OCI-LY1 (cell line): Measurements from ENCODE around the gene LGSN.

ENCODE experiments used
- EZH2 ChIP-seq: fragments of 200-600 bp; sonication (generic), shearing (Covaris generic); IDR thresholded peaks from 2 replicates; pipeline ENCODE4 v1.8.0; 2017; ENCODE audit warnings: borderline replicate concordance, mixed run types, mild to moderate bottlenecking, antibody characterized with exemption, low read length, moderate library complexity, mixed read lengths
- TF ChIP-seq, protein P1 (sequence below): fragments of 200-600 bp; sonication (generic), shearing (Covaris generic); IDR thresholded peaks from 2 replicates; pipeline ENCODE4 v1.5.1; 2017; ENCODE audit warnings: mild to moderate bottlenecking, antibody characterized with exemption, low read length, moderate library complexity, mixed read lengths

GRCh38 chr6:63259153-63259552 lies 60.6 kb downstream of the LGSN start:
- no peak for TF ChIP-seq EZH2
- TF ChIP-seq, protein P1, sequence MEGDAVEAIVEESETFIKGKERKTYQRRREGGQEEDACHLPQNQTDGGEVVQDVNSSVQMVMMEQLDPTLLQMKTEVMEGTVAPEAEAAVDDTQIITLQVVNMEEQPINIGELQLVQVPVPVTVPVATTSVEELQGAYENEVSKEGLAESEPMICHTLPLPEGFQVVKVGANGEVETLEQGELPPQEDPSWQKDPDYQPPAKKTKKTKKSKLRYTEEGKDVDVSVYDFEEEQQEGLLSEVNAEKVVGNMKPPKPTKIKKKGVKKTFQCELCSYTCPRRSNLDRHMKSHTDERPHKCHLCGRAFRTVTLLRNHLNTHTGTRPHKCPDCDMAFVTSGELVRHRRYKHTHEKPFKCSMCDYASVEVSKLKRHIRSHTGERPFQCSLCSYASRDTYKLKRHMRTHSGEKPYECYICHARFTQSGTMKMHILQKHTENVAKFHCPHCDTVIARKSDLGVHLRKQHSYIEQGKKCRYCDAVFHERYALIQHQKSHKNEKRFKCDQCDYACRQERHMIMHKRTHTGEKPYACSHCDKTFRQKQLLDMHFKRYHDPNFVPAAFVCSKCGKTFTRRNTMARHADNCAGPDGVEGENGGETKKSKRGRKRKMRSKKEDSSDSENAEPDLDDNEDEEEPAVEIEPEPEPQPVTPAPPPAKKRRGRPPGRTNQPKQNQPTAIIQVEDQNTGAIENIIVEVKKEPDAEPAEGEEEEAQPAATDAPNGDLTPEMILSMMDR: no peak
